SK-N-SH (cell line): Measurements from ENCODE around the gene SRRT. TPM values are rescaled to one million over a fixed set of nuclear protein-coding genes. Genes with fewer than 3 reads are reported as not detected.

ENCODE experiments used
- CTCF ChIA-PET: fragments of 300-600, 350-600 bp; formaldehyde crosslinking; extraction: SDS; loops from one replicate; lab custom pipeline; 2021; lab: Yijun Ruan, JAX
- POLR2A ChIA-PET: fragments of 350-600 bp; sonication (Branson Sonifier 250); formaldehyde crosslinking; extraction: SDS; loops from one replicate; lab custom pipeline; 2020; ENCODE audit warnings: antibody characterized with exemption, inconsistent platforms; lab: Yijun Ruan, JAX
- DNase-seq: peaks from one replicate; pipeline ENCODE4 v3.0.0; 2012
- H2AFZ ChIP-seq: fragments of 200-600 bp; sonication (generic); 2 replicates; pipeline ENCODE4 v1.8.1; 2016; ENCODE audit warnings: antibody characterized with exemption, mild to moderate bottlenecking, low read depth
- H3F3A ChIP-seq: fragments of 200-600 bp; sonication (generic); replicated peaks from 2 replicates; pipeline ENCODE3; 2016; ENCODE audit warnings: antibody characterized with exemption, mild to moderate bottlenecking; ENCODE audit not compliant: insufficient read depth
- H3K27ac ChIP-seq, 2 experiments: fragments of 200-500 bp in 1 of 2; fragments of 200-600 bp in 1 of 2; sonication (Bioruptor generic) in 1 of 2; sonication (generic), shearing (Covaris generic) in 1 of 2; 2 replicates each; pipeline versions ENCODE4 v1.5.1 to v1.6.1; 2014 to 2016; ENCODE audit warnings: low read depth in 2 of 2, inconsistent platforms in 1 of 2, low read length in 1 of 2, mild to moderate bottlenecking in 1 of 2, mixed read lengths in 1 of 2
- H3K27me3 ChIP-seq: fragments of 200-600 bp; sonication (generic), shearing (Covaris generic); 2 replicates; pipeline ENCODE4 v1.6.1; 2016; ENCODE audit warnings: mixed run types; ENCODE audit not compliant: insufficient read depth
- H3K36me3 ChIP-seq, 2 experiments: fragments of 200-500 bp in 1 of 2; fragments of 200-600 bp in 1 of 2; sonication (Bioruptor generic) in 1 of 2; sonication (generic) in 1 of 2; replicated peaks in 1 of 2; 2 replicates each; pipeline versions ENCODE3 to v1.5.1; 2014 to 2016; ENCODE audit warnings: low read length in 1 of 2, mild to moderate bottlenecking in 1 of 2; ENCODE audit not compliant: insufficient read depth in 2 of 2, control insufficient read depth in 1 of 2
- H3K4me1 ChIP-seq, 2 experiments: fragments of 200-500 bp in 1 of 2; fragments of 200-600 bp in 1 of 2; sonication (Bioruptor generic) in 1 of 2; sonication (generic), shearing (Covaris generic) in 1 of 2; 2 replicates each; pipeline versions ENCODE4 v1.5.1 to v1.6.1; 2014 to 2016; ENCODE audit warnings: low read depth in 1 of 2, low read length in 1 of 2, mixed run types in 1 of 2; ENCODE audit not compliant: insufficient read depth in 2 of 2, control insufficient read depth in 1 of 2
- H3K4me2 ChIP-seq: fragments of 200-600 bp; sonication (generic), shearing (Covaris generic); 2 replicates; pipeline ENCODE4 v1.6.1; 2017; ENCODE audit warnings: mixed run types
- H3K4me3 ChIP-seq, 2 experiments: fragments of 200-500 bp in 1 of 2; fragments of 200-600 bp in 1 of 2; sonication (Bioruptor generic) in 1 of 2; sonication (generic), shearing (Covaris generic) in 1 of 2; 2 replicates each; pipeline versions ENCODE4 v1.5.1 to v1.8.1; 2014 to 2016; ENCODE audit warnings: low read depth in 2 of 2, inconsistent platforms in 1 of 2, low read length in 1 of 2, mild to moderate bottlenecking in 1 of 2, mixed read lengths in 1 of 2, moderate library complexity in 1 of 2
- H3K79me2 ChIP-seq: fragments of 200-600 bp; sonication (generic); 2 replicates; pipeline ENCODE4 v1.8.1; 2017; ENCODE audit warnings: mild to moderate bottlenecking; ENCODE audit not compliant: insufficient read depth
- H3K9ac ChIP-seq: fragments of 200-600 bp; sonication (generic); 2 replicates; pipeline ENCODE4 v1.6.1; 2017; ENCODE audit warnings: mixed run types
- H3K9me2 ChIP-seq: fragments of 200-600 bp; sonication (generic); 2 replicates; pipeline ENCODE4 v1.6.1; 2017; ENCODE audit warnings: mixed run types
- H3K9me3 ChIP-seq: fragments of 200-600 bp; sonication (generic); 2 replicates; pipeline ENCODE4 v1.6.1; 2017; ENCODE audit warnings: mixed run types, mild to moderate bottlenecking, moderate library complexity
- H4K20me1 ChIP-seq: fragments of 200-600 bp; sonication (generic); 2 replicates; pipeline ENCODE4 v1.6.1; 2017; ENCODE audit warnings: mild to moderate bottlenecking, mixed run types; ENCODE audit not compliant: insufficient read depth
- CHD2 ChIP-seq: fragments of 150-350 bp; IDR thresholded peaks from 2 replicates; pipeline ENCODE4 v1.6.1; 2018; ENCODE audit warnings: low read length; ENCODE audit not compliant: partially characterized antibody
- ELF1 ChIP-seq: IDR thresholded peaks from 2 replicates; pipeline ENCODE4 v1.4.0; 2012
- EP300 ChIP-seq, 2 experiments: IDR thresholded peaks; 2 replicates each; pipeline versions ENCODE4 v1.4.0 to v1.6.1; 2012; ENCODE audit warnings: borderline replicate concordance in 1 of 2, low read depth in 1 of 2, low read length in 1 of 2
- FOSL2 ChIP-seq: IDR thresholded peaks from 2 replicates; pipeline ENCODE4 v1.4.0; 2012; ENCODE audit warnings: low read depth, mild to moderate bottlenecking, moderate library complexity, borderline replicate concordance
- FOXM1 ChIP-seq: IDR thresholded peaks from 2 replicates; pipeline ENCODE4 v1.4.0; 2012; ENCODE audit warnings: low read depth, mild to moderate bottlenecking
- MEF2A ChIP-seq: IDR thresholded peaks from 2 replicates; pipeline ENCODE4 v1.4.0; 2012; ENCODE audit warnings: low read depth, borderline replicate concordance
- MXI1 ChIP-seq: IDR thresholded peaks from 2 replicates; pipeline ENCODE4 v1.6.1; 2012; ENCODE audit warnings: mild to moderate bottlenecking, low read depth, low read length, improper control_type of control experiment
- NRF1 ChIP-seq: IDR thresholded peaks from 2 replicates; pipeline ENCODE4 v1.6.1; 2012; ENCODE audit warnings: low read depth, mild to moderate bottlenecking, low read length
- POLR2AphosphoS5 ChIP-seq: IDR thresholded peaks from 2 replicates; pipeline ENCODE4 v1.6.1; 2012; ENCODE audit warnings: low read depth, low read length
- RAD21 ChIP-seq: IDR thresholded peaks from 2 replicates; pipeline ENCODE4 v1.6.1; 2012; ENCODE audit warnings: mild to moderate bottlenecking, low read length
- SIN3A ChIP-seq: IDR thresholded peaks from 2 replicates; pipeline ENCODE4 v1.6.1; 2012; ENCODE audit warnings: low read depth, mild to moderate bottlenecking, low read length, moderate library complexity, borderline replicate concordance
- WGBS: methylation state at CpG from one replicate; pipeline ENCODE4 v1.1.6; 2017; ENCODE audit warnings: low lambda C conversion rate; 5-methylcytosine and 5-hydroxymethylcytosine counted together
- polyA plus RNA-seq, 3 experiments: library from polyadenylated mRNA; depleted of rRNA; stranded (reverse); fragments of >200 nt; gene quantifications; 2 replicates each; pipeline ENCODE4 v1.2.3, GENCODE V29; 2012
- TF ChIP-seq, protein P1 (sequence below): fragments of 200-600 bp; sonication (generic); IDR thresholded peaks from 2 replicates; pipeline ENCODE4 v1.6.1; 2017; ENCODE audit warnings: antibody characterized with exemption, mild to moderate bottlenecking, moderate library complexity
- TF ChIP-seq, protein P2 (sequence below): IDR thresholded peaks from 2 replicates; pipeline ENCODE4 v1.6.1; 2012; ENCODE audit warnings: mild to moderate bottlenecking, low read depth, low read length, moderate library complexity
- TF ChIP-seq, protein P3 (sequence below): IDR thresholded peaks from 2 replicates; pipeline ENCODE4; 2012
- TF ChIP-seq, protein P4 (sequence below): IDR thresholded peaks from 2 replicates; pipeline ENCODE4 v1.4.0; 2012; ENCODE audit warnings: low read depth

Gene SRRT
- polyA plus RNA-seq, 1 of the 3 experiments (the other 2 are of a cell fraction), result 92.7 TPM

DNA sequence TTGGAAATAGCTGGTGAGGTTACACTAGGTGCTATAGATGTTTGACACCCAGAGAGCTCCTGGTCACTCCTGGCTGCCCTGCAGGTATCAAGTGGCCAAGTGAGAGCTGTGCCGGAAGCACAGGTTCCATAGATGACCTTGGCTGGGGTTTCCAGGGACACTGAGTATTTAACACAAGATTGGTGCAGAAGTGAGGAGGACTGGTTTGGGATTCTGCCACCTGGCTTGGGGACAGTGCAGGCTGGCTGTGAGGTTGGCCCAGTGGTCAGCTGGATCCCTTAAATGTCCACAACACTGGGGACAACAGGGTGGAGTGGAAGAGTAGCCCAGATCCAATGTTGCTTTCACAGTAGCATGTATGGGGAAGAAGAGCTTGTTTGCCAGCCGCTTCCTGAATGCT lies 26.1 kb downstream of the SRRT start:
- no peak for DNase-seq
- Histone ChIP-seq H3K79me2 (no peaks in the 10 kb centered on the region), H3K4me3 (no peak overlapping the region), H3K9me3 (no peaks in the 10 kb centered on the region), H3K9me2 (no peaks in the 10 kb centered on the region), H3K27me3 (peaks cover 68% of the 10 kb centered on the region), H3K9ac (no peak overlapping the region), H3K27ac (no peak overlapping the region), H3K4me1 (peaks cover 0 to 9% of the 10 kb centered on the region in 2 experiments; a peak in 1 of 4 replicates), H3K36me3 (no peaks in the 10 kb centered on the region), H2AFZ (no peak overlapping the region), H3F3A (no peaks in the 10 kb centered on the region), H3K4me2 (no peak overlapping the region), H4K20me1 (no peaks in the 10 kb centered on the region)
- CTCF ChIA-PET, result interaction anchor here (0.9 to 10.3 kb wide), 4 partner anchors 28 to 177 kb away, joined by 3 to 122 read pairs (median 14); no protein-coding TSS in a partner anchor
- 32% methylated on average over 2 of the region's 2 CpGs for WGBS
- TF ChIP-seq NRF1, result no peak
- no peak for TF ChIP-seq FOXM1
- TF ChIP-seq POLR2AphosphoS5, result no peak
- TF ChIP-seq RAD21, result no peak
- no peak for TF ChIP-seq ELF1
- TF ChIP-seq, protein P1, sequence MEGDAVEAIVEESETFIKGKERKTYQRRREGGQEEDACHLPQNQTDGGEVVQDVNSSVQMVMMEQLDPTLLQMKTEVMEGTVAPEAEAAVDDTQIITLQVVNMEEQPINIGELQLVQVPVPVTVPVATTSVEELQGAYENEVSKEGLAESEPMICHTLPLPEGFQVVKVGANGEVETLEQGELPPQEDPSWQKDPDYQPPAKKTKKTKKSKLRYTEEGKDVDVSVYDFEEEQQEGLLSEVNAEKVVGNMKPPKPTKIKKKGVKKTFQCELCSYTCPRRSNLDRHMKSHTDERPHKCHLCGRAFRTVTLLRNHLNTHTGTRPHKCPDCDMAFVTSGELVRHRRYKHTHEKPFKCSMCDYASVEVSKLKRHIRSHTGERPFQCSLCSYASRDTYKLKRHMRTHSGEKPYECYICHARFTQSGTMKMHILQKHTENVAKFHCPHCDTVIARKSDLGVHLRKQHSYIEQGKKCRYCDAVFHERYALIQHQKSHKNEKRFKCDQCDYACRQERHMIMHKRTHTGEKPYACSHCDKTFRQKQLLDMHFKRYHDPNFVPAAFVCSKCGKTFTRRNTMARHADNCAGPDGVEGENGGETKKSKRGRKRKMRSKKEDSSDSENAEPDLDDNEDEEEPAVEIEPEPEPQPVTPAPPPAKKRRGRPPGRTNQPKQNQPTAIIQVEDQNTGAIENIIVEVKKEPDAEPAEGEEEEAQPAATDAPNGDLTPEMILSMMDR, result no peak
- POLR2A ChIA-PET, result no interaction called here

DNA sequence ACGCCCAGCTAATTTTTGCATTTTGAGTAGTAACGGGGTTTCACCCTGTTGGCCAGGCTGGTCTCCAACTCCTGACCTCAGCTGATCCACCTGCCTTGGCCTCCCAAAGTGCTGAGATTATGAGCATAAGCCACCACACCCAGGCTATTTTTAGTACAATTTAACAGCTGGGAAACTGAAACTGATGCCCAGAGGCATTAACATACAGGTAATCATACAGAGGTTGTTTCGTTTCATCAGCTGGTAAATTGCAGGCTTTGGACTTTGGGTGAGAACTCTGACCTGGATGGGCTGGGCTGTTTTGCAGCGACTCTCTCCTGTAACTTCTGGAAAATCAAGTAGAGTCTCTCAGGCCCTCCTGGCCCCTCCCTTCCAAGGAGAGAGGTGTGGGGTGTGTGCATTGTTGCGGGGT lies 27.0 kb downstream of the SRRT start:
- Histone ChIP-seq H3K27me3 (peaks cover 61% of the 10 kb centered on the region), H3K9me3 (no peaks in the 10 kb centered on the region), H3K27ac (no peak overlapping the region), H3K9ac (no peak overlapping the region), H3K4me2 (no peak overlapping the region), H4K20me1 (no peaks in the 10 kb centered on the region), H2AFZ (no peak overlapping the region), H3K4me3 (no peak overlapping the region), H3F3A (no peaks in the 10 kb centered on the region), H3K4me1 (peaks cover 0 to 2% of the 10 kb centered on the region in 2 experiments; a peak in 1 of 4 replicates), H3K79me2 (no peaks in the 10 kb centered on the region), H3K9me2 (no peaks in the 10 kb centered on the region), H3K36me3 (no peaks in the 10 kb centered on the region)
- ChIA-PET POLR2A (no interaction called here), CTCF (interaction anchor here (0.6 to 10.3 kb wide), 4 partner anchors 49 to 176 kb away, joined by 3 to 122 read pairs (median 14); no protein-coding TSS in a partner anchor)
- TF ChIP-seq FOSL2 (no peak), EP300 (IDR thresholded peaks at IDR 0.05; ENCODE audit: borderline replicate concordance in 1 of 2, low read depth in 1 of 2, low read length in 1 of 2) (no peak), MEF2A (no peak), MXI1 (no peak), SIN3A (no peak), FOXM1 (no peak), CHD2 (no peak)
- TF ChIP-seq, protein P2, sequence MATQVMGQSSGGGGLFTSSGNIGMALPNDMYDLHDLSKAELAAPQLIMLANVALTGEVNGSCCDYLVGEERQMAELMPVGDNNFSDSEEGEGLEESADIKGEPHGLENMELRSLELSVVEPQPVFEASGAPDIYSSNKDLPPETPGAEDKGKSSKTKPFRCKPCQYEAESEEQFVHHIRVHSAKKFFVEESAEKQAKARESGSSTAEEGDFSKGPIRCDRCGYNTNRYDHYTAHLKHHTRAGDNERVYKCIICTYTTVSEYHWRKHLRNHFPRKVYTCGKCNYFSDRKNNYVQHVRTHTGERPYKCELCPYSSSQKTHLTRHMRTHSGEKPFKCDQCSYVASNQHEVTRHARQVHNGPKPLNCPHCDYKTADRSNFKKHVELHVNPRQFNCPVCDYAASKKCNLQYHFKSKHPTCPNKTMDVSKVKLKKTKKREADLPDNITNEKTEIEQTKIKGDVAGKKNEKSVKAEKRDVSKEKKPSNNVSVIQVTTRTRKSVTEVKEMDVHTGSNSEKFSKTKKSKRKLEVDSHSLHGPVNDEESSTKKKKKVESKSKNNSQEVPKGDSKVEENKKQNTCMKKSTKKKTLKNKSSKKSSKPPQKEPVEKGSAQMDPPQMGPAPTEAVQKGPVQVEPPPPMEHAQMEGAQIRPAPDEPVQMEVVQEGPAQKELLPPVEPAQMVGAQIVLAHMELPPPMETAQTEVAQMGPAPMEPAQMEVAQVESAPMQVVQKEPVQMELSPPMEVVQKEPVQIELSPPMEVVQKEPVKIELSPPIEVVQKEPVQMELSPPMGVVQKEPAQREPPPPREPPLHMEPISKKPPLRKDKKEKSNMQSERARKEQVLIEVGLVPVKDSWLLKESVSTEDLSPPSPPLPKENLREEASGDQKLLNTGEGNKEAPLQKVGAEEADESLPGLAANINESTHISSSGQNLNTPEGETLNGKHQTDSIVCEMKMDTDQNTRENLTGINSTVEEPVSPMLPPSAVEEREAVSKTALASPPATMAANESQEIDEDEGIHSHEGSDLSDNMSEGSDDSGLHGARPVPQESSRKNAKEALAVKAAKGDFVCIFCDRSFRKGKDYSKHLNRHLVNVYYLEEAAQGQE, result no peak
- TF ChIP-seq, protein P3, sequence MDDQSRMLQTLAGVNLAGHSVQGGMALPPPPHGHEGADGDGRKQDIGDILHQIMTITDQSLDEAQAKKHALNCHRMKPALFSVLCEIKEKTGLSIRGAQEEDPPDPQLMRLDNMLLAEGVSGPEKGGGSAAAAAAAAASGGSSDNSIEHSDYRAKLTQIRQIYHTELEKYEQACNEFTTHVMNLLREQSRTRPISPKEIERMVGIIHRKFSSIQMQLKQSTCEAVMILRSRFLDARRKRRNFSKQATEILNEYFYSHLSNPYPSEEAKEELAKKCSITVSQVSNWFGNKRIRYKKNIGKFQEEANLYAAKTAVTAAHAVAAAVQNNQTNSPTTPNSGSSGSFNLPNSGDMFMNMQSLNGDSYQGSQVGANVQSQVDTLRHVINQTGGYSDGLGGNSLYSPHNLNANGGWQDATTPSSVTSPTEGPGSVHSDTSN, result no peak
- TF ChIP-seq, protein P4, sequence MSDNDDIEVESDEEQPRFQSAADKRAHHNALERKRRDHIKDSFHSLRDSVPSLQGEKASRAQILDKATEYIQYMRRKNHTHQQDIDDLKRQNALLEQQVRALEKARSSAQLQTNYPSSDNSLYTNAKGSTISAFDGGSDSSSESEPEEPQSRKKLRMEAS, result no peak
- TF ChIP-seq, protein P1, result no peak
- WGBS, result 39% methylated on average over 5 of the region's 5 CpGs
- no peak for DNase-seq
